H1 (cell line): Measurements from ENCODE around the gene TMEM131L. TPM values are rescaled to one million over a fixed set of nuclear protein-coding genes. Genes with fewer than 3 reads are reported as not detected.

Source experiments
- CTCF ChIA-PET: fragments of 300-600 bp; sonication (Branson Sonifier 250); formaldehyde crosslinking; loops from one replicate; lab custom pipeline; 2021; ENCODE audit not compliant: partially characterized antibody; lab: Charles Lee
- POLR2A ChIA-PET: fragments of 300-600 bp; sonication (Branson Sonifier 250); formaldehyde crosslinking; loops from one replicate; lab custom pipeline; 2021; ENCODE audit warnings: inconsistent platforms; ENCODE audit not compliant: partially characterized antibody; lab: Charles Lee
- DNase-seq, 2 experiments: peaks; one replicate each; pipeline versions ENCODE4 v3.0.0 to v3.0.0-alpha.2; 2010 to 2022; ENCODE audit warnings: low spot score in 2 of 2, low read depth in 1 of 2, mixed read lengths in 1 of 2
- FAIRE-seq: peaks from 2 replicates; lab custom pipeline; 2011; peaks lifted over from hg19 to GRCh38; lab: Jason Lieb, UNC
- H2AFZ ChIP-seq: 2 replicates; pipeline ENCODE4 v1.8.1; 2012; ENCODE audit warnings: low read length, inconsistent platforms
- H2AK5ac ChIP-seq: 2 replicates; pipeline ENCODE4 v1.6.1; 2013; ENCODE audit warnings: low read depth, low read length
- H2BK120ac ChIP-seq: replicated peaks from 2 replicates; pipeline ENCODE3; 2013; ENCODE audit warnings: low read depth, low read length, inconsistent platforms
- H2BK12ac ChIP-seq: 2 replicates; pipeline ENCODE4 v1.6.1; 2013; ENCODE audit warnings: low read depth, low read length
- H2BK15ac ChIP-seq: 2 replicates; pipeline ENCODE4 v1.6.1; 2013; ENCODE audit warnings: low read length
- H2BK20ac ChIP-seq: 2 replicates; pipeline ENCODE4 v1.6.1; 2013; ENCODE audit warnings: low read length
- H2BK5ac ChIP-seq: 2 replicates; pipeline ENCODE4 v1.6.1; 2013; ENCODE audit warnings: low read depth, low read length
- H3K14ac ChIP-seq: 2 replicates; pipeline ENCODE4 v1.6.1; 2013; ENCODE audit warnings: inconsistent platforms; ENCODE audit not compliant: insufficient read length
- H3K18ac ChIP-seq: 2 replicates; pipeline ENCODE4 v1.6.1; 2013; ENCODE audit warnings: low read length; ENCODE audit errors: extremely low read depth
- H3K23ac ChIP-seq: 2 replicates; pipeline ENCODE4 v1.6.1; 2013; ENCODE audit warnings: inconsistent platforms; ENCODE audit not compliant: insufficient read length
- H3K23me2 ChIP-seq: 2 replicates; pipeline ENCODE4 v1.6.1; 2013; ENCODE audit warnings: low read depth, low read length
- H3K27ac ChIP-seq: 2 replicates; pipeline ENCODE4 v1.6.1; 2011; ENCODE audit warnings: low read depth, low read length, inconsistent platforms
- H3K27me3 ChIP-seq, 4 experiments: replicated peaks in 1 of 4; 1 replicate in 1 of 4; 2 replicates in 3 of 4; pipeline versions ENCODE4 v1.6.1 to v1.8.1; 2011 to 2013; ENCODE audit warnings: low read length in 3 of 4, mild to moderate bottlenecking in 3 of 4, inconsistent platforms in 2 of 4, mixed read lengths in 2 of 4, moderate library complexity in 1 of 4; ENCODE audit not compliant: control insufficient read depth in 3 of 4, insufficient read depth in 3 of 4; ENCODE audit errors: extremely low read depth in 1 of 4
- H3K36me3 ChIP-seq, 4 experiments: 2 replicates each; pipeline versions ENCODE4 v1.6.1 to v1.8.1; 2011 to 2013; ENCODE audit warnings: mild to moderate bottlenecking in 4 of 4, low read length in 3 of 4, moderate library complexity in 2 of 4, control low read depth in 1 of 4, inconsistent platforms in 1 of 4; ENCODE audit not compliant: insufficient read depth in 4 of 4, control insufficient read depth in 2 of 4
- H3K4ac ChIP-seq: replicated peaks from 2 replicates; pipeline ENCODE3; 2013; ENCODE audit warnings: low read length, low read depth, mixed read lengths, inconsistent platforms; ENCODE audit not compliant: insufficient read length
- H3K4me1 ChIP-seq, 4 experiments: replicated peaks in 1 of 4; 1 replicate in 1 of 4; 2 replicates in 3 of 4; pipeline versions ENCODE4 v1.6.1 to v1.8.1; 2011 to 2013; ENCODE audit warnings: low read length in 3 of 4, inconsistent platforms in 2 of 4, mixed read lengths in 1 of 4; ENCODE audit not compliant: insufficient read depth in 4 of 4, control insufficient read depth in 3 of 4
- H3K4me2 ChIP-seq, 2 experiments: 2 replicates each; pipeline versions ENCODE4 v1.6.1 to v1.8.1; 2011 to 2013; ENCODE audit warnings: low read depth in 2 of 2, low read length in 2 of 2, control low read depth in 1 of 2, inconsistent platforms in 1 of 2, mild to moderate bottlenecking in 1 of 2; ENCODE audit not compliant: insufficient read depth in 1 of 2
- H3K4me3 ChIP-seq, 4 experiments: fragments of 200-600, 300-600 bp in 1 of 4; sonication (generic), shearing (Covaris generic), sonication (Bioruptor Twin) in 1 of 4; 2 replicates each; pipeline versions ENCODE4 v1.5.1 to v1.8.1; 2011 to 2016; ENCODE audit warnings: low read length in 4 of 4, low read depth in 3 of 4, control low read depth in 2 of 4, inconsistent platforms in 2 of 4, mild to moderate bottlenecking in 2 of 4, mixed read lengths in 1 of 4, moderate library complexity in 1 of 4; ENCODE audit not compliant: insufficient read depth in 2 of 4; ENCODE audit errors: extremely low read depth in 1 of 4
- H3K56ac ChIP-seq: replicated peaks from 2 replicates; pipeline ENCODE3; 2013; ENCODE audit warnings: low read depth, mild to moderate bottlenecking, mixed read lengths, low read length, inconsistent platforms; ENCODE audit not compliant: insufficient read length
- H3K79me1 ChIP-seq: 2 replicates; pipeline ENCODE4 v1.6.1; 2013; ENCODE audit warnings: low read depth, low read length, control low read depth
- H3K79me2 ChIP-seq, 2 experiments: 2 replicates each; pipeline versions ENCODE4 v1.6.1 to v1.8.1; 2012 to 2013; ENCODE audit warnings: low read length in 2 of 2, mild to moderate bottlenecking in 2 of 2, inconsistent platforms in 1 of 2; ENCODE audit not compliant: insufficient read depth in 2 of 2, control insufficient read depth in 1 of 2
- H3K9ac ChIP-seq, 4 experiments: replicated peaks in 1 of 4; 1 replicate in 1 of 4; 2 replicates in 3 of 4; pipeline versions ENCODE4 v1.6.1 to v1.8.1; 2011 to 2013; ENCODE audit warnings: low read depth in 3 of 4, low read length in 3 of 4, control low read depth in 2 of 4, mild to moderate bottlenecking in 2 of 4, moderate library complexity in 2 of 4, inconsistent platforms in 1 of 4; ENCODE audit errors: extremely low read depth in 1 of 4
- H3K9me3 ChIP-seq, 2 experiments: 2 replicates each; pipeline versions ENCODE4 v1.6.1 to v1.8.1; 2012 to 2013; ENCODE audit warnings: mild to moderate bottlenecking in 2 of 2, moderate library complexity in 2 of 2, control low read depth in 1 of 2, inconsistent platforms in 1 of 2, low read depth in 1 of 2, low read length in 1 of 2, mixed read lengths in 1 of 2; ENCODE audit not compliant: insufficient read depth in 2 of 2
- H4K20me1 ChIP-seq, 2 experiments: replicated peaks in 1 of 2; 2 replicates each; pipeline versions ENCODE3 to v1.8.1; 2011 to 2013; ENCODE audit warnings: inconsistent platforms in 2 of 2, low read length in 2 of 2, mild to moderate bottlenecking in 1 of 2; ENCODE audit not compliant: insufficient read depth in 2 of 2, control insufficient read depth in 1 of 2
- H4K5ac ChIP-seq: 2 replicates; pipeline ENCODE4 v1.6.1; 2013; ENCODE audit warnings: low read length, low read depth, mixed read lengths, inconsistent platforms; ENCODE audit not compliant: insufficient read length
- H4K8ac ChIP-seq: 2 replicates; pipeline ENCODE4 v1.8.0; 2013; ENCODE audit warnings: mild to moderate bottlenecking, moderate library complexity, low read length, inconsistent platforms; ENCODE audit not compliant: insufficient read depth; ENCODE audit errors: extremely low read depth
- H4K91ac ChIP-seq: replicated peaks from 2 replicates; pipeline ENCODE3; 2013; ENCODE audit warnings: low read length, mixed read lengths, inconsistent platforms; ENCODE audit not compliant: insufficient read length
- BCL11A ChIP-seq, 2 experiments: IDR thresholded peaks; one replicate each; pipeline ENCODE4 v1.6.1; 2011; ENCODE audit warnings: low read depth in 2 of 2, low read length in 2 of 2, mild to moderate bottlenecking in 2 of 2
- CHD1 ChIP-seq: IDR thresholded peaks from 2 replicates; pipeline ENCODE4 v1.6.1; 2012; ENCODE audit warnings: low read depth, low read length, improper control_type of control experiment
- EP300 ChIP-seq, 2 experiments: IDR thresholded peaks; 1 replicate in 1 of 2; 2 replicates in 1 of 2; pipeline ENCODE4 v1.6.1; 2011 to 2012; ENCODE audit warnings: low read depth in 2 of 2, low read length in 2 of 2, mild to moderate bottlenecking in 2 of 2, borderline replicate concordance in 1 of 2, inconsistent platforms in 1 of 2, moderate library complexity in 1 of 2
- FOSL1 ChIP-seq: IDR thresholded peaks from 2 replicates; pipeline ENCODE4 v1.6.1; 2011; ENCODE audit warnings: mild to moderate bottlenecking, low read depth, low read length, moderate library complexity; ENCODE audit not compliant: insufficient read depth
- HDAC6 ChIP-seq: IDR thresholded peaks from one replicate; pipeline ENCODE4 v1.7.1; 2012; ENCODE audit warnings: low read depth, mild to moderate bottlenecking, inconsistent platforms, low read length, moderate library complexity
- MAFK ChIP-seq: IDR thresholded peaks from 2 replicates; pipeline ENCODE4 v1.6.1; 2012; ENCODE audit warnings: low read depth, mild to moderate bottlenecking, improper control_type of control experiment, low read length
- NANOG ChIP-seq: IDR thresholded peaks from 2 replicates; pipeline ENCODE4 v1.6.1; 2011; ENCODE audit warnings: low read length, low read depth, mild to moderate bottlenecking, inconsistent platforms; ENCODE audit not compliant: insufficient read depth, poor library complexity, severe bottlenecking
- POU5F1 ChIP-seq: IDR thresholded peaks from 2 replicates; pipeline ENCODE4 v1.6.1; 2011; ENCODE audit warnings: low read depth, mild to moderate bottlenecking, low read length, moderate library complexity
- RNF2 ChIP-seq: fragments of 200-900, 300-1000 bp; sonication (generic); IDR thresholded peaks from 2 replicates; pipeline ENCODE4 v1.7.1; 2016; ENCODE audit warnings: borderline replicate concordance, low read depth, mild to moderate bottlenecking, antibody characterized with exemption, low read length; ENCODE audit not compliant: poor library complexity, severe bottlenecking; ENCODE audit errors: missing control alignments
- SIRT6 ChIP-seq: IDR thresholded peaks from one replicate; pipeline ENCODE4 v1.7.1; 2012; ENCODE audit warnings: low read length, inconsistent platforms
- SP4 ChIP-seq: IDR thresholded peaks from 2 replicates; pipeline ENCODE4 v1.6.1; 2012; ENCODE audit warnings: low read length, inconsistent platforms
- WGBS, 2 experiments: shearing (Covaris generic) in 1 of 2; methylation state at CpG; one replicate each; pipeline versions ENCODE4 v1.1.6 to v1.1.7; 2013 to 2015; ENCODE audit warnings: low lambda C conversion rate in 2 of 2, mixed read lengths in 2 of 2, inconsistent platforms in 1 of 2, low coverage in 1 of 2, missing lambda C conversion rate in 1 of 2; ENCODE audit not compliant: insufficient replicate concordance in 2 of 2, insufficient coverage in 1 of 2, insufficient read length in 1 of 2; ENCODE audit errors: extremely low coverage in 1 of 2, missing lambda C conversion rate in 1 of 2; 5-methylcytosine and 5-hydroxymethylcytosine counted together
- polyA plus RNA-seq, 7 experiments: library from polyadenylated mRNA; depleted of rRNA in 3 of 7; stranded (reverse) in 5 of 7; unstranded in 2 of 7; fragments of >200 nt in 5 of 7; fragments of 200-250 nt in 2 of 7; gene quantifications; 1 replicate in 5 of 7; 2 replicates in 1 of 7; 4 replicates in 1 of 7; pipeline versions ENCODE4 v1.2.1 to v1.2.3, GENCODE V29; 2011 to 2013; ENCODE audit warnings: missing spikeins in 2 of 7, mixed read lengths in 2 of 7
- total RNA-seq: library from RNA; stranded (reverse); fragmentation: NEBNext Ultra II Directional; extraction: Animal tissue kit (Norgen Biotek cat#: 25700); gene quantifications from 2 replicates; pipeline ENCODE4 v1.2.1, GENCODE V29; 2021

The TMEM131L gene
- total and polyA plus RNA-seq, 2 of the 8 experiments (the other 6 are each of a cell fraction or from before 2014, with no cell fraction given) = 14.3 to 26.1 TPM

- Histone ChIP-seq H2BK12ac (no peak overlapping the region), H4K5ac (no peak overlapping the region), H3K4me1 (peaks cover 8 to 14% (median 9%) of the 10 kb centered on the region in 4 experiments), H3K27me3 (no peaks in the 10 kb centered on the region), H4K8ac (no peak overlapping the region), H3K79me2 (peaks cover 0 to 27% of the 10 kb centered on the region in 2 experiments; a peak in 2 of 4 replicates), H3K18ac (no peak overlapping the region), H2AFZ (no peak overlapping the region), H3K56ac (no peak overlapping the region), H3K4ac (no peak overlapping the region), H3K36me3 (no peaks in the 10 kb centered on the region), H3K9me3 (no peaks in the 10 kb centered on the region), H2AK5ac (no peak overlapping the region), H3K27ac (no peak overlapping the region), H2BK5ac (no peak overlapping the region), H4K20me1 (peaks cover 1 to 2% of the 10 kb centered on the region in 2 experiments), H3K4me3 (no peak overlapping the region), H3K9ac (no peak overlapping the region), H3K14ac (no peak overlapping the region), H3K79me1 (peaks cover 4% of the 10 kb centered on the region), H4K91ac (no peak overlapping the region), H3K4me2 (no peak overlapping the region), H2BK15ac (no peak overlapping the region), H2BK120ac (no peak overlapping the region), H3K23me2 (no peaks in the 10 kb centered on the region), H2BK20ac (no peak overlapping the region), H3K23ac (no peak overlapping the region)
- POLR2A ChIA-PET = interaction anchor here (0.6 to 4.0 kb wide), 3 partner anchors 9 to 65 kb away, joined by 3 to 15 read pairs (median 5); partner anchors contain the start of gene TMEM131L
- TF ChIP-seq RNF2 = no peak
- TF ChIP-seq HDAC6 = no peak
- TF ChIP-seq POU5F1 = no peak
- TF ChIP-seq MAFK = no peak
- no peak for TF ChIP-seq SP4
- no peak for TF ChIP-seq SIRT6
- TF ChIP-seq CHD1 = no peak
- no peak for TF ChIP-seq BCL11A (IDR thresholded peaks at IDR 0.05; ENCODE audit: low read depth in 2 of 2, low read length in 2 of 2)
- TF ChIP-seq FOSL1 = no peak
- no peak for TF ChIP-seq EP300 (IDR thresholded peaks at IDR 0.05; ENCODE audit: borderline replicate concordance in 1 of 2, low read depth in 2 of 2, low read length in 2 of 2)
- no peak for TF ChIP-seq NANOG
- DNase-seq (no peak), FAIRE-seq (no peak)
- CTCF ChIA-PET = interaction anchor here (0.6 to 7.1 kb wide), 13 partner anchors 8 to 98 kb away, joined by 3 to 78 read pairs (median 4); partner anchors contain the start of gene TMEM131L
- 94% methylated on average over 1 of the region's 1 CpG; no CpG with 5 or more reads in 1 of the 2 experiments for WGBS, 2 experiments
Measured at GRCh38 chr4:153531000-153531358, 64.8 kb downstream of the TMEM131L start.
